ENCODE measurements around the gene NDUFB7.

The NDUFB7 gene

GRCh38 chr19:14563989-14564651 is 7.7 kb downstream of the NDUFB7 start:
- peak; percentile 51 for DNase-seq
- Mint-ChIP-seq H3K36me3 (peaks cover 21% of the 10 kb centered on the region), H3K27me3 (no peaks in the 10 kb centered on the region), H3K9me3 (no peaks in the 10 kb centered on the region), H3K4me3 (no peak overlapping the region), H3K4me1 (peaks cover 27% of the 10 kb centered on the region), H3K27ac (no peak overlapping the region)
- CTCF ChIA-PET: no interaction called here

GRCh38 chr19:14563590-14563926 is 8.3 kb downstream of the NDUFB7 start:
- DNase-seq: no peak
- no peaks in the 10 kb centered on the region for H3K9me3 Mint-ChIP-seq
- no peaks in the 10 kb centered on the region for H3K27me3 Mint-ChIP-seq
- H3K36me3 Mint-ChIP-seq: peaks cover 20% of the 10 kb centered on the region
- no peak overlapping the region for H3K4me3 Mint-ChIP-seq
- CTCF ChIA-PET: no interaction called here
- no peak overlapping the region for H3K27ac Mint-ChIP-seq
- peaks cover 23% of the 10 kb centered on the region for H3K4me1 Mint-ChIP-seq

GRCh38 chr19:14562660-14563589 is 8.9 kb downstream of the NDUFB7 start:
- H3K27me3 Mint-ChIP-seq: no peaks in the 10 kb centered on the region
- DNase-seq: no peak
- peaks cover 16% of the 10 kb centered on the region for H3K36me3 Mint-ChIP-seq
- CTCF ChIA-PET: no interaction called here
- H3K4me3 Mint-ChIP-seq: no peak overlapping the region
- peaks cover 19% of the 10 kb centered on the region for H3K4me1 Mint-ChIP-seq
- H3K9me3 Mint-ChIP-seq: no peaks in the 10 kb centered on the region
- H3K27ac Mint-ChIP-seq: no peak overlapping the region

GRCh38 chr19:14561847-14562351 is 10.0 kb downstream of the NDUFB7 start:
- CTCF ChIA-PET: no interaction called here
- Mint-ChIP-seq H3K36me3 (peaks cover 11% of the 10 kb centered on the region), H3K4me3 (no peak overlapping the region), H3K27ac (no peak overlapping the region), H3K27me3 (no peaks in the 10 kb centered on the region), H3K4me1 (peaks cover 11% of the 10 kb centered on the region), H3K9me3 (no peaks in the 10 kb centered on the region)
- DNase-seq: no peak

GRCh38 chr19:14561249-14561648 is 10.6 kb downstream of the NDUFB7 start:
- CTCF ChIA-PET: no interaction called here
- no peaks in the 10 kb centered on the region for H3K27me3 Mint-ChIP-seq
- H3K36me3 Mint-ChIP-seq: peaks cover 11% of the 10 kb centered on the region
- no peak overlapping the region for H3K27ac Mint-ChIP-seq
- H3K4me3 Mint-ChIP-seq: no peak overlapping the region
- H3K4me1 Mint-ChIP-seq: peaks cover 16% of the 10 kb centered on the region
- DNase-seq: no peak
- no peaks in the 10 kb centered on the region for H3K9me3 Mint-ChIP-seq

GRCh38 chr19:14560776-14561108 is 11.1 kb downstream of the NDUFB7 start:
- CTCF ChIA-PET: no interaction called here
- Mint-ChIP-seq H3K27ac (peak overlapping the region; percentile 52), H3K4me1 (peaks cover 19% of the 10 kb centered on the region), H3K27me3 (no peaks in the 10 kb centered on the region), H3K36me3 (peaks cover 11% of the 10 kb centered on the region), H3K4me3 (no peak overlapping the region), H3K9me3 (no peaks in the 10 kb centered on the region)
- DNase-seq: no peak

GRCh38 chr19:14559916-14560775 is 11.7 kb downstream of the NDUFB7 start:
- Mint-ChIP-seq H3K9me3 (no peaks in the 10 kb centered on the region), H3K36me3 (peaks cover 11% of the 10 kb centered on the region), H3K4me1 (peaks cover 19% of the 10 kb centered on the region), H3K27me3 (no peaks in the 10 kb centered on the region), H3K4me3 (no peak overlapping the region), H3K27ac (peak overlapping the region; percentile 52)
- DNase-seq: no peak
- CTCF ChIA-PET: no interaction called here

GRCh38 chr19:14558370-14559066 is 13.3 kb downstream of the NDUFB7 start:
- no peak for DNase-seq
- no peaks in the 10 kb centered on the region for H3K9me3 Mint-ChIP-seq
- no peak overlapping the region for H3K27ac Mint-ChIP-seq
- H3K4me1 Mint-ChIP-seq: peaks cover 17% of the 10 kb centered on the region
- H3K27me3 Mint-ChIP-seq: no peaks in the 10 kb centered on the region
- H3K4me3 Mint-ChIP-seq: no peak overlapping the region
- H3K36me3 Mint-ChIP-seq: peaks cover 5% of the 10 kb centered on the region
- CTCF ChIA-PET: interaction anchor here (1.3 to 4.9 kb wide), 3 partner anchors 14 to 127 kb away, joined by 3 to 30 read pairs (median 14); no protein-coding TSS in a partner anchor

- H3K4me3 Mint-ChIP-seq: no peak overlapping the region
Measured at GRCh38 chr19:14556662-14557188, 15.1 kb downstream of the NDUFB7 start.

GRCh38 chr19:14555918-14556661 is 15.8 kb downstream of the NDUFB7 start:
- no peak overlapping the region for H3K27ac Mint-ChIP-seq

More at GRCh38 chr19:14556662-14557188, 15.1 kb downstream of the NDUFB7 start:
- no peaks in the 10 kb centered on the region for H3K27me3 Mint-ChIP-seq
- peak; percentile 76 for DNase-seq
- H3K4me1 Mint-ChIP-seq: peaks cover 26% of the 10 kb centered on the region
- H3K27ac Mint-ChIP-seq: no peak overlapping the region
- CTCF ChIA-PET: interaction anchor here (0.7 to 4.9 kb wide), 16 partner anchors 8 to 1234 kb away, joined by 3 to 30 read pairs (median 7); partner anchors contain the start of gene NDUFB7
- peaks cover 5% of the 10 kb centered on the region for H3K36me3 Mint-ChIP-seq
- H3K9me3 Mint-ChIP-seq: no peaks in the 10 kb centered on the region

GRCh38 chr19:14554382-14554812 is 17.5 kb downstream of the NDUFB7 start:
- Mint-ChIP-seq H3K27me3 (no peaks in the 10 kb centered on the region), H3K27ac (peak overlapping the region; percentile 64)

More at GRCh38 chr19:14555918-14556661, 15.8 kb downstream of the NDUFB7 start:
- no peak for DNase-seq
- Mint-ChIP-seq H3K4me3 (no peak overlapping the region), H3K36me3 (peaks cover 5% of the 10 kb centered on the region), H3K4me1 (peaks cover 32% of the 10 kb centered on the region), H3K9me3 (no peaks in the 10 kb centered on the region), H3K27me3 (no peaks in the 10 kb centered on the region)
- CTCF ChIA-PET: interaction anchor here (1.0 to 4.9 kb wide), 13 partner anchors 9 to 130 kb away, joined by 3 to 30 read pairs (median 9); partner anchors contain the start of gene NDUFB7

GRCh38 chr19:14553939-14554243 is 18.0 kb downstream of the NDUFB7 start:
- Mint-ChIP-seq H3K4me3 (no peak overlapping the region), H3K9me3 (no peaks in the 10 kb centered on the region), H3K27me3 (no peaks in the 10 kb centered on the region), H3K36me3 (peaks cover 12% of the 10 kb centered on the region), H3K4me1 (peaks cover 42% of the 10 kb centered on the region), H3K27ac (no peak overlapping the region)
- CTCF ChIA-PET: interaction anchor here (1.0 to 4.9 kb wide), 3 partner anchors 15 to 132 kb away, joined by 3 to 30 read pairs (median 4); no protein-coding TSS in a partner anchor
- no peak for DNase-seq

More at GRCh38 chr19:14554382-14554812, 17.5 kb downstream of the NDUFB7 start:
- CTCF ChIA-PET: interaction anchor here (1.0 to 4.9 kb wide), 3 partner anchors 15 to 132 kb away, joined by 3 to 30 read pairs (median 4); no protein-coding TSS in a partner anchor
- H3K4me1 Mint-ChIP-seq: peaks cover 42% of the 10 kb centered on the region
- no peak overlapping the region for H3K4me3 Mint-ChIP-seq
- no peak for DNase-seq
- H3K36me3 Mint-ChIP-seq: peaks cover 10% of the 10 kb centered on the region
- no peaks in the 10 kb centered on the region for H3K9me3 Mint-ChIP-seq
